MM.1S (cell line): ENCODE data around the gene SMURF1.

Source experiments
- DNase-seq: peaks from one replicate; pipeline ENCODE4 v3.0.0-alpha.2; 2015
- H2AFZ ChIP-seq: fragments of 300-600 bp; sonication (generic); 2 replicates; pipeline ENCODE4 v1.6.0; 2016; ENCODE audit warnings: antibody characterized with exemption, low read length
- H3F3A ChIP-seq: fragments of 300-600 bp; sonication (generic); 2 replicates; pipeline ENCODE4 v1.6.1; 2016; ENCODE audit warnings: mild to moderate bottlenecking, antibody characterized with exemption, low read length, moderate library complexity, mixed read lengths; ENCODE audit not compliant: insufficient read depth
- H3K27ac ChIP-seq: fragments of 300-600 bp; sonication (generic); 2 replicates; pipeline ENCODE4 v1.5.1; 2016; ENCODE audit warnings: mild to moderate bottlenecking, low read length
- H3K27me3 ChIP-seq: fragments of 300-600 bp; sonication (generic); replicated peaks from 2 replicates; pipeline ENCODE4 v1.6.0; 2016; ENCODE audit warnings: low read length; ENCODE audit not compliant: insufficient read depth
- H3K36me3 ChIP-seq: fragments of 300-600 bp; sonication (generic); replicated peaks from 2 replicates; pipeline ENCODE4 v1.6.1; 2016; ENCODE audit warnings: mild to moderate bottlenecking, low read length, mixed read lengths; ENCODE audit not compliant: insufficient read depth
- H3K4me1 ChIP-seq: fragments of 300-600 bp; sonication (generic); 2 replicates; pipeline ENCODE4 v1.6.1; 2016; ENCODE audit warnings: low read length, mixed read lengths
- H3K4me2 ChIP-seq: fragments of 300-600 bp; sonication (generic); 2 replicates; pipeline ENCODE4 v1.6.0; 2016; ENCODE audit warnings: low read depth, low read length
- H3K4me3 ChIP-seq: fragments of 300-600 bp; sonication (generic); 2 replicates; pipeline ENCODE4 v1.5.1; 2016; ENCODE audit warnings: low read length, mixed read lengths
- H3K79me2 ChIP-seq: fragments of 300-600 bp; sonication (generic); 2 replicates; pipeline ENCODE4 v1.6.1; 2016; ENCODE audit warnings: mixed run types, low read length, mixed read lengths
- H3K9ac ChIP-seq: fragments of 300-600 bp; sonication (generic); 2 replicates; pipeline ENCODE4 v1.6.1; 2016; ENCODE audit warnings: low read length, mixed read lengths
- H3K9me2 ChIP-seq: fragments of 300-600 bp; sonication (generic); replicated peaks from 2 replicates; pipeline ENCODE4 v1.6.1; 2016; ENCODE audit warnings: mild to moderate bottlenecking, low read length, mixed read lengths; ENCODE audit not compliant: insufficient read depth
- H3K9me3 ChIP-seq: fragments of 300-600 bp; sonication (generic); replicated peaks from 2 replicates; pipeline ENCODE4 v1.6.1; 2016; ENCODE audit warnings: mild to moderate bottlenecking, low read length, mixed read lengths; ENCODE audit not compliant: insufficient read depth
- H4K20me1 ChIP-seq: fragments of 300-600 bp; sonication (generic); 2 replicates; pipeline ENCODE4 v1.6.1; 2016; ENCODE audit warnings: mild to moderate bottlenecking, low read length, moderate library complexity, mixed read lengths; ENCODE audit not compliant: insufficient read depth
- CTCF ChIP-seq: fragments of 300-600 bp; sonication (generic); IDR thresholded peaks from 2 replicates; pipeline ENCODE4 v1.5.1; 2016; ENCODE audit warnings: antibody characterized with exemption, low read length, mixed read lengths
- EZH2 ChIP-seq: fragments of 300-600 bp; sonication (generic); optimal IDR thresholded peaks from 2 replicates; pipeline ENCODE3; 2017; ENCODE audit warnings: low read depth, mild to moderate bottlenecking, antibody characterized with exemption, low read length, mixed read lengths
- EZH2phosphoT487 ChIP-seq: fragments of 300-600 bp; sonication (generic); IDR thresholded peaks from 2 replicates; pipeline ENCODE4 v1.6.1; 2018; ENCODE audit warnings: antibody characterized with exemption, low read length

SMURF1 gene

GRCh38 chr7:99016196-99016595, 127.7 kb downstream of the SMURF1 start:
- no peak for DNase-seq
- H3K9me2 ChIP-seq = no peaks in the 10 kb centered on the region
- H3K36me3 ChIP-seq = peaks cover 13% of the 10 kb centered on the region
- H3K4me3 ChIP-seq = no peak overlapping the region
- H3F3A ChIP-seq = 0 out of 2 replicates have a peak, but pooled peaks cover 3% of the 10 kb centered on the region
- no peak overlapping the region for H2AFZ ChIP-seq
- no peak overlapping the region for H3K4me2 ChIP-seq
- H3K9ac ChIP-seq = no peak overlapping the region
- 0 out of 2 replicates have a peak, but pooled peaks cover 3% of the 10 kb centered on the region for H3K79me2 ChIP-seq
- H3K4me1 ChIP-seq = no peaks in the 10 kb centered on the region
- no peak overlapping the region for H3K27ac ChIP-seq
- no peaks in the 10 kb centered on the region for H3K27me3 ChIP-seq
- TF ChIP-seq EZH2 (no peak), EZH2phosphoT487 (no peak), CTCF (no peak)
- H3K9me3 ChIP-seq = no peaks in the 10 kb centered on the region
- no peaks in the 10 kb centered on the region for H4K20me1 ChIP-seq

GRCh38 chr7:99014113-99014985, 129.6 kb downstream of the SMURF1 start:
- Histone ChIP-seq H2AFZ (no peak overlapping the region), H3K4me1 (no peaks in the 10 kb centered on the region), H3K36me3 (peaks cover 16% of the 10 kb centered on the region), H3K4me3 (no peak overlapping the region), H3K9me2 (no peaks in the 10 kb centered on the region), H4K20me1 (no peaks in the 10 kb centered on the region), H3K27me3 (no peaks in the 10 kb centered on the region), H3K4me2 (no peak overlapping the region), H3K79me2 (0 out of 2 replicates have a peak, but pooled peaks cover 3% of the 10 kb centered on the region), H3F3A (0 out of 2 replicates have a peak, but pooled peaks cover 3% of the 10 kb centered on the region), H3K27ac (no peak overlapping the region), H3K9ac (no peak overlapping the region), H3K9me3 (no peaks in the 10 kb centered on the region)
- no peak for DNase-seq
- TF ChIP-seq EZH2 (no peak), CTCF (no peak)

- TF ChIP-seq CTCF = no peak
- TF ChIP-seq EZH2phosphoT487 = no peak
- TF ChIP-seq EZH2 = no peak
- Histone ChIP-seq H3K36me3 (peaks cover 16% of the 10 kb centered on the region), H3K79me2 (no peaks in the 10 kb centered on the region), H3K4me1 (no peaks in the 10 kb centered on the region), H3F3A (0 out of 2 replicates have a peak, but pooled peaks cover 3% of the 10 kb centered on the region), H3K9me2 (no peaks in the 10 kb centered on the region), H3K9me3 (no peaks in the 10 kb centered on the region), H4K20me1 (no peaks in the 10 kb centered on the region), H3K9ac (no peak overlapping the region), H3K27ac (no peak overlapping the region), H3K27me3 (no peaks in the 10 kb centered on the region), H2AFZ (no peak overlapping the region), H3K4me3 (no peak overlapping the region), H3K4me2 (no peak overlapping the region)
- DNase-seq = no peak
Observed at GRCh38 chr7:99013266-99014112, 130.4 kb downstream of the SMURF1 start.
